NCI-H748 (cell line): ENCODE data around the gene ANKRD2.

Source experiments
- DNase-seq: peaks from one replicate; lab custom pipeline; 2025; ENCODE audit not compliant: unreplicated experiment; lab: John Stamatoyannopoulos, UW

The ANKRD2 gene

DNA sequence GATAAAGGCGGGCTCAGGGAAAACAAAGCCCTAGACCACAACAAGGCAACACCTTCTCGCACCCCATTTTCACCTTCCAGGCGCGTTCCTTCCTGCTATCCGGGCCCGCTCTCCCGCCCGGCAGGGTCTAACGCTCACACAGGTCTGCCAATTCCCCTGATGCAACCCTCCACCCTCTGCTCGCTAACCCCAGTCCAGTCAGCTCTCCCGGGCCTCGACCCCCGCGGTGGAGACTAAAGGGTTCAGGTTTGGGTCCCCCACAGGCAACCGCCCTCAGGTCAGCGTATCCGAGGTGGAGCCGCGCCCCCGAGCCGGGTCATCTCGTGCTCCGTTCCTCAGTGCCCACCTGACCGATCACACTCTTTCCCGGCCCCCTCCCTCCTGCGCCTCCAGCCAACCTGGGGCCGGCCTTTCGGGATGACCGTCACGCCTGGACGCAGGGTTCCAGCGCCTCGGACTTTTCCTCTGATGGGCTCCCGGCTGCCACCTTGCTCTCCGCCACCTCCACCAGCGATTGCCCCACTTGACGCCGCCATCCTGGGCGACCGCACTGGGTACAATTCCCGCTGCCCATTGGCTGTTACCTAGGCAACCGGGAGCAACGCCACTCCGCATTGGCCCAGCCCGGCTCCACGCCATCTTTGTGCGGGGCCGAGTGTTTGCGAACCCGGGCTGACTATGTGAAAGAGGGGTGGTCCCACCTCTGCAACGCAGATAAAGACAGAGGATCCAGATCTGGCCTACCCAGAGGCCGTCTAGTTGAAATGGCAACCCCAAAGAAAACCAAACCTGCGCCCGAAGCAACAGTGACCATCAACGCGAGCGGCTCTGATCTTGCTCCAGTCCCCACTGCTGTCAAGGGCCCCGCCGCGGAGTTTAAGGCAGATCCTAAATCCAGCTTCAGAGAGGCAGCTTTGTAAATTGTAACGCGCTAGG is 60.6 kb downstream of the ANKRD2 start, which contains the start of gene MORN4:
TSS of gene MORN4 (minus strand) at position 552 of the 936 bp plus-strand sequence. CDS start 13,847 bp downstream, outside the sequence.
- peak; percentile 93 for DNase-seq
